ENCODE data around the gene GMPR2. TPM values are rescaled to one million over a fixed set of nuclear protein-coding genes. Genes with fewer than 3 reads are reported as not detected.

The GMPR2 gene
- polyA plus RNA-seq, 1 experiment = 116 TPM

DNA sequence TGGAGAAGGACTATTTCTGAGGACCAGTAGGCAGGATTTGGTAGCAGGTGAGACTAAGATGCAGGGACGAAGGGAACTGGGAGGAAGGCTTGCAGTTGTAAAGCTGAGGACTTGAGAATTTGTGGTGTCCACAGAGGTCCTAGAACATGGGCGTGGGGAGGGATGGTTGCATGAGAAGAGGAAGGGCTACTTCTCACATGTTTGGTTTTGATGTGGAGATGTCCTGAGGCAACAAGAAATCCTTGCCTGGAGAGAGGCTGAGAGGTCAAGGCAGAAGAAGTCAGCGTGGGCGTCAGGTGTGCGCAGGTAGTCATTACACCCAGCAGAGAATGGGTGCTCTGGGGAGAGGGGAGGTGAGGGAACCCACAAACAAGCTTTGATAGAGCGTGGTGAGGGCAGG is 44.3 kb downstream of the GMPR2 start:
- CTCF ChIA-PET = interaction anchor here (2.0 kb wide), 1 partner anchor 160 kb away, joined by 6 read pairs; no protein-coding TSS in a partner anchor
- no peaks in the 10 kb centered on the region for H3K36me3 ChIP-seq (ENCODE audit: control insufficient read depth, insufficient read depth, low read length)
- TF ChIP-seq, protein P1, sequence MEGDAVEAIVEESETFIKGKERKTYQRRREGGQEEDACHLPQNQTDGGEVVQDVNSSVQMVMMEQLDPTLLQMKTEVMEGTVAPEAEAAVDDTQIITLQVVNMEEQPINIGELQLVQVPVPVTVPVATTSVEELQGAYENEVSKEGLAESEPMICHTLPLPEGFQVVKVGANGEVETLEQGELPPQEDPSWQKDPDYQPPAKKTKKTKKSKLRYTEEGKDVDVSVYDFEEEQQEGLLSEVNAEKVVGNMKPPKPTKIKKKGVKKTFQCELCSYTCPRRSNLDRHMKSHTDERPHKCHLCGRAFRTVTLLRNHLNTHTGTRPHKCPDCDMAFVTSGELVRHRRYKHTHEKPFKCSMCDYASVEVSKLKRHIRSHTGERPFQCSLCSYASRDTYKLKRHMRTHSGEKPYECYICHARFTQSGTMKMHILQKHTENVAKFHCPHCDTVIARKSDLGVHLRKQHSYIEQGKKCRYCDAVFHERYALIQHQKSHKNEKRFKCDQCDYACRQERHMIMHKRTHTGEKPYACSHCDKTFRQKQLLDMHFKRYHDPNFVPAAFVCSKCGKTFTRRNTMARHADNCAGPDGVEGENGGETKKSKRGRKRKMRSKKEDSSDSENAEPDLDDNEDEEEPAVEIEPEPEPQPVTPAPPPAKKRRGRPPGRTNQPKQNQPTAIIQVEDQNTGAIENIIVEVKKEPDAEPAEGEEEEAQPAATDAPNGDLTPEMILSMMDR (IDR thresholded peaks at IDR 0.05; ENCODE audit: insufficient read depth, low read depth, low read length) = no peak

DNA sequence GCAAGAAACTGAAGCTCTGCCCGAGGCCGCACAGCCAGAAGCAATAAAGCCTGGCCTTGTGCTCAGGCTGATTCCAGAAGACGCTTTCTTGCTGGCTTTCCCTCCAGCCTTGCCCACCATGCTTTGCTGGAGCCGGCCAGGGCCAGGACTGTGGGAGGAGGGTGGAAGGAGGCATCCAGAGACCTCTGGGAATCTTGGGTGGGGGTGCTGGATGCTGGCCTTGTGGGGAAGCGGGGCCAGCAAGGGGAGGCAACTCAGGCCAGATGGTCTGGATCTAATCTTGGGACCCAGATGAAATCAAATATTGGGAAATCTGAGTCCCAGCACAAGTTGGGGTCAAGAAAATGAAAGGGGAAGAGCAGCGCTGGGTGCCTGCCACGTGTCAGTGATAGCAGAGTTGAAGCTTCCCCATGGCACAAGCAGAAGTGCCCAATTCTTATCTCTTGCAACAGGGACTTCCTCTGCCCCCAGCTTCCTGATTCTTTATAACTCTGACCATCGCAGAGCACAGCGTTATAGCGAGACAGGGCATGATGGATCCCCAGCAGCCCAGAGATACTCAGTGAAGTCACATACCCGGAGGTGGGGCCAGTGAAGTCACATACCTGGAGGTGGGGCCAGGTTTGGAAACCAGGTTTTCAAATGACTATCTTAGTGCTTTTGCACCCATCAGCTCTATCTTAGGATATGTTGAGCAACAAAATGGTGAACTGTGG is 45.0 kb downstream of the GMPR2 start:
- no peaks in the 10 kb centered on the region for H3K36me3 ChIP-seq (ENCODE audit: control insufficient read depth, insufficient read depth, low read length)
- ChIA-PET POLR2A (no interaction called here), CTCF (interaction anchor here (1.6 to 9.7 kb wide), 3 partner anchors 19 to 159 kb away, joined by 6 to 47 read pairs (median 6); partner anchors contain the start of genes DHRS1, NOP9 and TINF2)
- H3K4me3 ChIP-seq (ENCODE audit: low read depth, low read length) = no peak overlapping the region
- no peak for DNase-seq (ENCODE audit: low read depth)
- TF ChIP-seq, protein P1 (IDR thresholded peaks at IDR 0.05; ENCODE audit: insufficient read depth, low read depth, low read length) = no peak
- no peaks in the 10 kb centered on the region for H3K27me3 ChIP-seq (ENCODE audit: control insufficient read depth, insufficient read depth, low read length)

More for the DNA sequence above, 44.3 kb downstream of the GMPR2 start:
- DNase-seq (ENCODE audit: low read depth) = no peak
- Histone ChIP-seq H3K27me3 (ENCODE audit: control insufficient read depth, insufficient read depth, low read length) (no peaks in the 10 kb centered on the region), H3K4me3 (ENCODE audit: low read depth, low read length) (no peak overlapping the region)
- POLR2A ChIA-PET = no interaction called here

DNA sequence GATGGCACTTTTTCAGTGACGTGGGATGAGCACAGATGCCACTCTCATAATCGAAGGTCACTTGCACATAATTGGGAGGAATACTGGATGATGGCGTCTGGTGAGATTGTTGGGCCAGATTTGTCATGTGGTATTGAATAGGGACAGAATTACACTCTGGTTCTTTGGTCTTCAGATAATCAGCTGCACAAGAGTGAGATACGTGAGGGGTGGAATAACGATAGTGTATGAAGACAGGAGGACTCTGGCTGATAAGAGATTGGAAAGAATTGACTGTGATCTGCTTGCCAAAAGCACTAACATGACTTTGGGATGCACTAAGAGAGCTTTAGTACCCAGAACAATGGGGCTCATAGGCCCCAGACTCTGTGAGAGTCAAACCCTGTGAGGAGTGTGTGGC is 45.7 kb downstream of the GMPR2 start:
- CTCF ChIA-PET = interaction anchor here (1.6 to 9.7 kb wide), 3 partner anchors 19 to 158 kb away, joined by 6 to 47 read pairs (median 6); partner anchors contain the start of genes DHRS1, NOP9 and TINF2
- POLR2A ChIA-PET = no interaction called here
- TF ChIP-seq, protein P1 (IDR thresholded peaks at IDR 0.05; ENCODE audit: insufficient read depth, low read depth, low read length) = no peak
- DNase-seq (ENCODE audit: low read depth) = no peak
- H3K4me3 ChIP-seq (ENCODE audit: low read depth, low read length) = no peak overlapping the region
- no peaks in the 10 kb centered on the region for H3K36me3 ChIP-seq (ENCODE audit: control insufficient read depth, insufficient read depth, low read length)
- no peaks in the 10 kb centered on the region for H3K27me3 ChIP-seq (ENCODE audit: control insufficient read depth, insufficient read depth, low read length)

DNA sequence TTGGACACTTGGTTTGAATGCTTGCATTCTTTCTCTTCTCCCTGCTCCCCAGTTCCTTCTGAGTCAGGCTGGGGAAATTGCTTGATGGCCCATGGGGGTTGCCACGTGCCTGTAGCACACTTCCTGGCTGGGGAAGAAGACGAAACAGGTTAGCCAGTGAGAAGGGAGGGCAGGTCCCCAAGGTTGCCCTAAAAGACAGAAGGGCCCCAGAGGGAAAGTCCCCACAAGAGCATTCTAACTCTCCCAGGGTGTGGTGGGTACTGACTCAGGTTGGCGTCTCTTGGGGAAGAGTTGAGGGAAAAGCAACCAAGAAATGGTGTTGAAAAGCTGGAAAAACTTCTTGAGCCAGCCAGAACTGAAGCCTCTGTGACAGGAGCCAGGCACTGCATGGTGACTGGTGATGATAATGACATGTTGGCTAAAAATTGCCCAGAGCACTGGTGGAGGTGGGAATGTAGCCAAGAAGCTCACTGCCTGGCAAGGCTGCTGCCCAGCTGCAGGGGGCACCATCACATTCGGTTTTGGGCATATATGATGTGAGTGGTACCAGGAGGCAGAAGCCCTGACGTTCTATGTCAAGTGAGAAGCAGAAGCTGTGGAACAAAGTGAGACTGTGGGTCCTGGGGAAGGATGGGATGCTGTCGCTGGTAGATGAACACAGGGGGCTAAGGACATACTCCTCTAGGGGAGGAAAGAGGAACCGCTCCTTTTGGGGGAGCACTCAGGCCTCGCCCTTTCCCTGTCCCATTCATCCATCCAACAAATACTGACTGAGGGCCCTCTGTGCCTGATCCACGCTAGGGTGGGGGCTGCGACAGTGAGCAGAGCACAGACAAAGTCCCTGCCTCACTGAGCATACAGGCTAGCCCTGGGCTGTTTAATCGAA is 46.8 kb downstream of the GMPR2 start:
- ChIA-PET CTCF (interaction anchor here (1.0 to 9.7 kb wide), 4 partner anchors 8 to 37 kb away, joined by 3 to 47 read pairs (median 14); partner anchors contain the start of genes DHRS1, NOP9, RABGGTA and TINF2), POLR2A (no interaction called here)
- Histone ChIP-seq H3K27me3 (ENCODE audit: control insufficient read depth, insufficient read depth, low read length) (no peaks in the 10 kb centered on the region), H3K36me3 (ENCODE audit: control insufficient read depth, insufficient read depth, low read length) (no peaks in the 10 kb centered on the region), H3K4me3 (ENCODE audit: low read depth, low read length) (no peak overlapping the region)
- TF ChIP-seq, protein P1 (IDR thresholded peaks at IDR 0.05; ENCODE audit: insufficient read depth, low read depth, low read length) = no peak
- DNase-seq (ENCODE audit: low read depth) = no peak

Data from BJ (cell line).